ENCODE data around the gene CLMN.

- TF ChIP-seq, protein P1, sequence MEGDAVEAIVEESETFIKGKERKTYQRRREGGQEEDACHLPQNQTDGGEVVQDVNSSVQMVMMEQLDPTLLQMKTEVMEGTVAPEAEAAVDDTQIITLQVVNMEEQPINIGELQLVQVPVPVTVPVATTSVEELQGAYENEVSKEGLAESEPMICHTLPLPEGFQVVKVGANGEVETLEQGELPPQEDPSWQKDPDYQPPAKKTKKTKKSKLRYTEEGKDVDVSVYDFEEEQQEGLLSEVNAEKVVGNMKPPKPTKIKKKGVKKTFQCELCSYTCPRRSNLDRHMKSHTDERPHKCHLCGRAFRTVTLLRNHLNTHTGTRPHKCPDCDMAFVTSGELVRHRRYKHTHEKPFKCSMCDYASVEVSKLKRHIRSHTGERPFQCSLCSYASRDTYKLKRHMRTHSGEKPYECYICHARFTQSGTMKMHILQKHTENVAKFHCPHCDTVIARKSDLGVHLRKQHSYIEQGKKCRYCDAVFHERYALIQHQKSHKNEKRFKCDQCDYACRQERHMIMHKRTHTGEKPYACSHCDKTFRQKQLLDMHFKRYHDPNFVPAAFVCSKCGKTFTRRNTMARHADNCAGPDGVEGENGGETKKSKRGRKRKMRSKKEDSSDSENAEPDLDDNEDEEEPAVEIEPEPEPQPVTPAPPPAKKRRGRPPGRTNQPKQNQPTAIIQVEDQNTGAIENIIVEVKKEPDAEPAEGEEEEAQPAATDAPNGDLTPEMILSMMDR (IDR thresholded peaks at IDR 0.05): no peak
- no peak for TF ChIP-seq EZH2 (IDR thresholded peaks at IDR 0.05; ENCODE audit: borderline replicate concordance, insufficient read depth, low read depth, low read length, poor library complexity, severe bottlenecking)
These were observed 104.5 kb downstream of the CLMN start for GRCh38 chr14:95215094-95215725.
